ENCODE results near the gene RFXAP. TPM values are rescaled to one million over a fixed set of nuclear protein-coding genes. Genes with fewer than 3 reads are reported as not detected.

The RFXAP gene, protein sequence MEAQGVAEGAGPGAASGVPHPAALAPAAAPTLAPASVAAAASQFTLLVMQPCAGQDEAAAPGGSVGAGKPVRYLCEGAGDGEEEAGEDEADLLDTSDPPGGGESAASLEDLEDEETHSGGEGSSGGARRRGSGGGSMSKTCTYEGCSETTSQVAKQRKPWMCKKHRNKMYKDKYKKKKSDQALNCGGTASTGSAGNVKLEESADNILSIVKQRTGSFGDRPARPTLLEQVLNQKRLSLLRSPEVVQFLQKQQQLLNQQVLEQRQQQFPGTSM
- 6.6 to 9.2 TPM (median 7.7 TPM) in 3 replicates for total RNA-seq (2021)
- percentile 86 among the genes with signal in this experiment for Bru-seq, nascent RNA
- long read RNA-seq, experiment 1, transcript RFXAP-201 (3 exons, 2,304 nt): major isoform, 53 of 53 reads
- long read RNA-seq, experiment 1, partial matches to known transcripts: 0 of 53 reads
- long read RNA-seq, experiment 1, other reads (novel, unspliced or antisense): 0 of 53 reads
- long read RNA-seq, experiment 2, transcript RFXAP-201 (3 exons, 2,304 nt): major isoform, 9 of 15 reads
- long read RNA-seq, experiment 2, partial matches to known transcripts: 1 of 15 reads
- long read RNA-seq, experiment 2, other reads (novel, unspliced or antisense): 5 of 15 reads
- long read RNA-seq, experiment 3, partial matches to known transcripts: 0 of 3 reads
- long read RNA-seq, experiment 3, other reads (novel, unspliced or antisense): 1 of 3 reads

DNA sequence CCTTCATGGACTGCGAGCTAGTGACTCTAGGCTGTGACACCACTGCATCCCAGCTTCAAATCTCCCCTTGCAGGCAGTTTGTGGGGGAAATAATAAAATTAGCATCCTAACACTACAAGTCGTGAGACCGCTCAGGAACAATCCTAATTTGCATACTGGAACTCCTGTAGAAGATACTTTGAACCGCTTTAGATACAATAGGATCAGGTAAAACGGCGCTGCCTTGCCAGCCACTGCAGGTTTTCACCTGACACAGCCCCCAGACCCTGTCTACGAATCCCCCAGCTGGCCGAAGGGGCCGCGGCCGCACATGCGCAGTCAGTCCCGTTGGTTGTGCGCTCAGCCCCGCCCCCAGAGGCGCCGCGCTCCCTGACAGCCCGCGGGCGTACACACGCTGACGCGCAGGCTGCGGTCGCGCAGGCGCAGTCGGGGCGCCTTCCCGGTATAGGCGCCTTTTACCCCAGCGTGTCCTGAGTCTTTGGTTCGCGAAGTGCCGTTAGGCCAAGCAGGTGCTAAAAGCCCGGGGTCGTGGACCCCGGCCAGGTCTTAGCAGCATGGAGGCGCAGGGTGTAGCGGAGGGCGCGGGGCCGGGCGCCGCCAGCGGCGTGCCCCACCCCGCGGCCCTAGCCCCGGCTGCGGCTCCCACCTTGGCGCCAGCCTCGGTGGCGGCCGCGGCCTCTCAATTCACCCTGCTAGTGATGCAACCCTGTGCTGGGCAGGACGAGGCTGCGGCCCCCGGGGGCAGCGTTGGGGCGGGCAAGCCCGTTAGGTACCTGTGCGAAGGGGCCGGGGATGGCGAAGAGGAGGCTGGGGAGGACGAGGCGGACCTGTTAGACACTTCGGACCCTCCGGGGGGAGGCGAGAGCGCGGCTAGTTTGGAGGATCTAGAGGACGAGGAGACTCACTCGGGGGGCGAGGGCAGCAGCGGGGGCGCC lies at the start of gene RFXAP:
RFXAP (plus strand) TSS at position 419 of the 935 bp plus-strand sequence; CDS start at position 555, 136 bp downstream.
- H3K27ac Mint-ChIP-seq: peak within 1 kb of the TSS; percentile 85; the same call in 1 of the 2 replicates
- CTCF ChIA-PET: interaction anchor here (1.5 kb wide), 1 partner anchor 83 kb away, joined by 6 read pairs; no protein-coding TSS in a partner anchor
- ATAC-seq (peak; percentile 88), DNase-seq (ENCODE audit: low spot score) (peak; percentile 95)
- peaks cover 10% of the 10 kb centered on the region for H3K27me3 Mint-ChIP-seq (ENCODE audit: low read depth)
- H3K4me3 Mint-ChIP-seq: peak within 1 kb of the TSS; percentile 78
- H3K9me3 Mint-ChIP-seq: peaks cover 8% of the 10 kb centered on the region; the same call in 1 of the 2 replicates
- H3K4me1 Mint-ChIP-seq: peaks cover 32% of the 10 kb centered on the region
- POLR2A ChIA-PET: no interaction called here
- H3K36me3 Mint-ChIP-seq: no peaks in the 10 kb centered on the region
- 0 out of 2 replicates have a peak, but pooled peaks have one; percentile 27 for TF ChIP-seq ESRRA (CRISPR knock-in tag; IDR thresholded peaks at IDR 0.05; ENCODE audit: borderline replicate concordance)
- TF ChIP-seq KAT7 (CRISPR knock-in tag; IDR thresholded peaks at IDR 0.05; ENCODE audit: borderline replicate concordance): 0 out of 2 replicates have a peak, but pooled peaks have one; percentile 55
- TF ChIP-seq, protein P1, sequence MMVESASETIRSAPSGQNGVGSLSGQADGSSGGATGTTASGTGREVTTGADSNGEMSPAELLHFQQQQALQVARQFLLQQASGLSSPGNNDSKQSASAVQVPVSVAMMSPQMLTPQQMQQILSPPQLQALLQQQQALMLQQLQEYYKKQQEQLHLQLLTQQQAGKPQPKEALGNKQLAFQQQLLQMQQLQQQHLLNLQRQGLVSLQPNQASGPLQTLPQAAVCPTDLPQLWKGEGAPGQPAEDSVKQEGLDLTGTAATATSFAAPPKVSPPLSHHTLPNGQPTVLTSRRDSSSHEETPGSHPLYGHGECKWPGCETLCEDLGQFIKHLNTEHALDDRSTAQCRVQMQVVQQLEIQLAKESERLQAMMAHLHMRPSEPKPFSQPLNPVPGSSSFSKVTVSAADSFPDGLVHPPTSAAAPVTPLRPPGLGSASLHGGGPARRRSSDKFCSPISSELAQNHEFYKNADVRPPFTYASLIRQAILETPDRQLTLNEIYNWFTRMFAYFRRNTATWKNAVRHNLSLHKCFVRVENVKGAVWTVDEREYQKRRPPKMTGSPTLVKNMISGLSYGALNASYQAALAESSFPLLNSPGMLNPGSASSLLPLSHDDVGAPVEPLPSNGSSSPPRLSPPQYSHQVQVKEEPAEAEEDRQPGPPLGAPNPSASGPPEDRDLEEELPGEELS (CRISPR knock-in tag; IDR thresholded peaks at IDR 0.05): peak; percentile 72
- TF ChIP-seq SMAD4 (CRISPR knock-in tag; IDR thresholded peaks at IDR 0.05): no peak
- TF ChIP-seq RELA (CRISPR knock-in tag; IDR thresholded peaks at IDR 0.05; ENCODE audit: borderline replicate concordance): no peak
- TF ChIP-seq ZNF121 (CRISPR knock-in tag; IDR thresholded peaks at IDR 0.05): no peak
- no peak for TF ChIP-seq RORB (CRISPR knock-in tag; IDR thresholded peaks at IDR 0.05)
- TF ChIP-seq, protein P2, sequence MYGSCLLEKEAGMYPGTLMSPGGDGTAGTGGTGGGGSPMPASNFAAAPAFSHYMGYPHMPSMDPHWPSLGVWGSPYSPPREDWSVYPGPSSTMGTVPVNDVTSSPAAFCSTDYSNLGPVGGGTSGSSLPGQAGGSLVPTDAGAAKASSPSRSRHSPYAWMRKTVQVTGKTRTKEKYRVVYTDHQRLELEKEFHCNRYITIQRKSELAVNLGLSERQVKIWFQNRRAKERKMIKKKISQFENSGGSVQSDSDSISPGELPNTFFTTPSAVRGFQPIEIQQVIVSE (CRISPR knock-in tag; IDR thresholded peaks at IDR 0.05; ENCODE audit: borderline replicate concordance): no peak
- TF ChIP-seq, protein P3, sequence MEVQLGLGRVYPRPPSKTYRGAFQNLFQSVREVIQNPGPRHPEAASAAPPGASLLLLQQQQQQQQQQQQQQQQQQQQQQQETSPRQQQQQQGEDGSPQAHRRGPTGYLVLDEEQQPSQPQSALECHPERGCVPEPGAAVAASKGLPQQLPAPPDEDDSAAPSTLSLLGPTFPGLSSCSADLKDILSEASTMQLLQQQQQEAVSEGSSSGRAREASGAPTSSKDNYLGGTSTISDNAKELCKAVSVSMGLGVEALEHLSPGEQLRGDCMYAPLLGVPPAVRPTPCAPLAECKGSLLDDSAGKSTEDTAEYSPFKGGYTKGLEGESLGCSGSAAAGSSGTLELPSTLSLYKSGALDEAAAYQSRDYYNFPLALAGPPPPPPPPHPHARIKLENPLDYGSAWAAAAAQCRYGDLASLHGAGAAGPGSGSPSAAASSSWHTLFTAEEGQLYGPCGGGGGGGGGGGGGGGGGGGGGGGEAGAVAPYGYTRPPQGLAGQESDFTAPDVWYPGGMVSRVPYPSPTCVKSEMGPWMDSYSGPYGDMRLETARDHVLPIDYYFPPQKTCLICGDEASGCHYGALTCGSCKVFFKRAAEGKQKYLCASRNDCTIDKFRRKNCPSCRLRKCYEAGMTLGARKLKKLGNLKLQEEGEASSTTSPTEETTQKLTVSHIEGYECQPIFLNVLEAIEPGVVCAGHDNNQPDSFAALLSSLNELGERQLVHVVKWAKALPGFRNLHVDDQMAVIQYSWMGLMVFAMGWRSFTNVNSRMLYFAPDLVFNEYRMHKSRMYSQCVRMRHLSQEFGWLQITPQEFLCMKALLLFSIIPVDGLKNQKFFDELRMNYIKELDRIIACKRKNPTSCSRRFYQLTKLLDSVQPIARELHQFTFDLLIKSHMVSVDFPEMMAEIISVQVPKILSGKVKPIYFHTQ (CRISPR knock-in tag; IDR thresholded peaks at IDR 0.05): no peak
- TF ChIP-seq ZNF219 (CRISPR knock-in tag; IDR thresholded peaks at IDR 0.05; ENCODE audit: borderline replicate concordance): no peak
- TF ChIP-seq, protein P4, sequence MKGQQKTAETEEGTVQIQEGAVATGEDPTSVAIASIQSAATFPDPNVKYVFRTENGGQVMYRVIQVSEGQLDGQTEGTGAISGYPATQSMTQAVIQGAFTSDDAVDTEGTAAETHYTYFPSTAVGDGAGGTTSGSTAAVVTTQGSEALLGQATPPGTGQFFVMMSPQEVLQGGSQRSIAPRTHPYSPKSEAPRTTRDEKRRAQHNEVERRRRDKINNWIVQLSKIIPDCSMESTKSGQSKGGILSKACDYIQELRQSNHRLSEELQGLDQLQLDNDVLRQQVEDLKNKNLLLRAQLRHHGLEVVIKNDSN (CRISPR knock-in tag; IDR thresholded peaks at IDR 0.05): no peak
- TF ChIP-seq, protein P5, sequence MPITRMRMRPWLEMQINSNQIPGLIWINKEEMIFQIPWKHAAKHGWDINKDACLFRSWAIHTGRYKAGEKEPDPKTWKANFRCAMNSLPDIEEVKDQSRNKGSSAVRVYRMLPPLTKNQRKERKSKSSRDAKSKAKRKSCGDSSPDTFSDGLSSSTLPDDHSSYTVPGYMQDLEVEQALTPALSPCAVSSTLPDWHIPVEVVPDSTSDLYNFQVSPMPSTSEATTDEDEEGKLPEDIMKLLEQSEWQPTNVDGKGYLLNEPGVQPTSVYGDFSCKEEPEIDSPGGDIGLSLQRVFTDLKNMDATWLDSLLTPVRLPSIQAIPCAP (CRISPR knock-in tag; IDR thresholded peaks at IDR 0.05): no peak
- 0 out of 2 replicates have a peak, but pooled peaks have one; percentile 32 for TF ChIP-seq ZNF232 (CRISPR knock-in tag; IDR thresholded peaks at IDR 0.05)
- TF ChIP-seq GABPB1 (CRISPR knock-in tag; IDR thresholded peaks at IDR 0.05): peak; percentile 85
- TF ChIP-seq, protein P6, sequence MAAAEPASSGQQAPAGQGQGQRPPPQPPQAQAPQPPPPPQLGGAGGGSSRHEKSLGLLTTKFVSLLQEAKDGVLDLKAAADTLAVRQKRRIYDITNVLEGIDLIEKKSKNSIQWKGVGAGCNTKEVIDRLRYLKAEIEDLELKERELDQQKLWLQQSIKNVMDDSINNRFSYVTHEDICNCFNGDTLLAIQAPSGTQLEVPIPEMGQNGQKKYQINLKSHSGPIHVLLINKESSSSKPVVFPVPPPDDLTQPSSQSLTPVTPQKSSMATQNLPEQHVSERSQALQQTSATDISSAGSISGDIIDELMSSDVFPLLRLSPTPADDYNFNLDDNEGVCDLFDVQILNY (CRISPR knock-in tag; IDR thresholded peaks at IDR 0.05): peak; percentile 70
- TF ChIP-seq, protein P7, sequence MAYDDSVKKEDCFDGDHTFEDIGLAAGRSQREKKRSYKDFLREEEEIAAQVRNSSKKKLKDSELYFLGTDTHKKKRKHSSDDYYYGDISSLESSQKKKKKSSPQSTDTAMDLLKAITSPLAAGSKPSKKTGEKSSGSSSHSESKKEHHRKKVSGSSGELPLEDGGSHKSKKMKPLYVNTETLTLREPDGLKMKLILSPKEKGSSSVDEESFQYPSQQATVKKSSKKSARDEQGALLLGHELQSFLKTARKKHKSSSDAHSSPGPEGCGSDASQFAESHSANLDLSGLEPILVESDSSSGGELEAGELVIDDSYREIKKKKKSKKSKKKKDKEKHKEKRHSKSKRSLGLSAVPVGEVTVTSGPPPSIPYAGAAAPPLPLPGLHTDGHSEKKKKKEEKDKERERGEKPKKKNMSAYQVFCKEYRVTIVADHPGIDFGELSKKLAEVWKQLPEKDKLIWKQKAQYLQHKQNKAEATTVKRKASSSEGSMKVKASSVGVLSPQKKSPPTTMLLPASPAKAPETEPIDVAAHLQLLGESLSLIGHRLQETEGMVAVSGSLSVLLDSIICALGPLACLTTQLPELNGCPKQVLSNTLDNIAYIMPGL (CRISPR knock-in tag; IDR thresholded peaks at IDR 0.05): peak; percentile 56
- TF ChIP-seq ZBTB21 (CRISPR knock-in tag; IDR thresholded peaks at IDR 0.05; ENCODE audit: borderline replicate concordance): peak; percentile 15; the same call in 1 of the 2 replicates
- TF ChIP-seq, protein P8, sequence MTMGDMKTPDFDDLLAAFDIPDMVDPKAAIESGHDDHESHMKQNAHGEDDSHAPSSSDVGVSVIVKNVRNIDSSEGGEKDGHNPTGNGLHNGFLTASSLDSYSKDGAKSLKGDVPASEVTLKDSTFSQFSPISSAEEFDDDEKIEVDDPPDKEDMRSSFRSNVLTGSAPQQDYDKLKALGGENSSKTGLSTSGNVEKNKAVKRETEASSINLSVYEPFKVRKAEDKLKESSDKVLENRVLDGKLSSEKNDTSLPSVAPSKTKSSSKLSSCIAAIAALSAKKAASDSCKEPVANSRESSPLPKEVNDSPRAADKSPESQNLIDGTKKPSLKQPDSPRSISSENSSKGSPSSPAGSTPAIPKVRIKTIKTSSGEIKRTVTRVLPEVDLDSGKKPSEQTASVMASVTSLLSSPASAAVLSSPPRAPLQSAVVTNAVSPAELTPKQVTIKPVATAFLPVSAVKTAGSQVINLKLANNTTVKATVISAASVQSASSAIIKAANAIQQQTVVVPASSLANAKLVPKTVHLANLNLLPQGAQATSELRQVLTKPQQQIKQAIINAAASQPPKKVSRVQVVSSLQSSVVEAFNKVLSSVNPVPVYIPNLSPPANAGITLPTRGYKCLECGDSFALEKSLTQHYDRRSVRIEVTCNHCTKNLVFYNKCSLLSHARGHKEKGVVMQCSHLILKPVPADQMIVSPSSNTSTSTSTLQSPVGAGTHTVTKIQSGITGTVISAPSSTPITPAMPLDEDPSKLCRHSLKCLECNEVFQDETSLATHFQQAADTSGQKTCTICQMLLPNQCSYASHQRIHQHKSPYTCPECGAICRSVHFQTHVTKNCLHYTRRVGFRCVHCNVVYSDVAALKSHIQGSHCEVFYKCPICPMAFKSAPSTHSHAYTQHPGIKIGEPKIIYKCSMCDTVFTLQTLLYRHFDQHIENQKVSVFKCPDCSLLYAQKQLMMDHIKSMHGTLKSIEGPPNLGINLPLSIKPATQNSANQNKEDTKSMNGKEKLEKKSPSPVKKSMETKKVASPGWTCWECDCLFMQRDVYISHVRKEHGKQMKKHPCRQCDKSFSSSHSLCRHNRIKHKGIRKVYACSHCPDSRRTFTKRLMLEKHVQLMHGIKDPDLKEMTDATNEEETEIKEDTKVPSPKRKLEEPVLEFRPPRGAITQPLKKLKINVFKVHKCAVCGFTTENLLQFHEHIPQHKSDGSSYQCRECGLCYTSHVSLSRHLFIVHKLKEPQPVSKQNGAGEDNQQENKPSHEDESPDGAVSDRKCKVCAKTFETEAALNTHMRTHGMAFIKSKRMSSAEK (CRISPR knock-in tag; IDR thresholded peaks at IDR 0.05; ENCODE audit: borderline replicate concordance): peak; percentile 53; the same call in 1 of the 2 replicates
